GM12878 (cell line): ENCODE data around the gene RAB3GAP1. TPM values are rescaled to one million over a fixed set of nuclear protein-coding genes. Genes with fewer than 3 reads are reported as not detected.

Experiments used
- ATAC-seq: fragments of 200-7000 bp; cut with Tn5 transposase; 3 replicates; pipeline ENCODE4 v1.9.1; 2020; ENCODE audit warnings: mild to moderate bottlenecking, moderate library complexity
- BruUV-seq: library from RNA; stranded (reverse); fragments of 400-500 nt; replicated peaks from 2 replicates; lab custom pipeline; 2021; lab: Mats Ljungman, UMichigan
- CTCF ChIA-PET: fragments of 300-600 bp; sonication (Branson Sonifier 250); formaldehyde crosslinking; extraction: SDS; loops from one replicate; lab custom pipeline; 2021; ENCODE audit warnings: inconsistent platforms; lab: Yijun Ruan, JAX
- POLR2A ChIA-PET: fragments of 350-600 bp; formaldehyde crosslinking; extraction: SDS; loops from one replicate; lab custom pipeline; 2021; ENCODE audit warnings: inconsistent platforms; lab: Charles Lee
- RAD21 ChIA-PET: fragments of 300-600 bp; sonication (Branson Sonifier 250); formaldehyde crosslinking; loops from one replicate; lab custom pipeline; 2023; ENCODE audit warnings: antibody characterized with exemption; ENCODE audit not compliant: unreplicated experiment; lab: Charles Lee
- SMC1A ChIA-PET: fragments of 300-600 bp; sonication (Branson Sonifier 250); formaldehyde crosslinking; loops from one replicate; lab custom pipeline; 2023; ENCODE audit not compliant: unreplicated experiment, uncharacterized antibody; lab: Charles Lee
- DNase-seq: peaks from one replicate; pipeline ENCODE4 v3.0.0-alpha.2; 2011; ENCODE audit warnings: low read depth, low spot score
- FAIRE-seq: peaks from 3 replicates; lab custom pipeline; 2011; peaks lifted over from hg19 to GRCh38; lab: Jason Lieb, UNC
- H2AFZ ChIP-seq: 2 replicates; pipeline ENCODE4 v1.6.0; 2011; ENCODE audit warnings: low read depth, low read length, control low read depth; ENCODE audit not compliant: control insufficient read depth
- H3K27ac ChIP-seq: 2 replicates; pipeline ENCODE4 v1.5.1; 2011; ENCODE audit warnings: control low read depth; ENCODE audit not compliant: control insufficient read depth, insufficient read depth
- H3K27me3 ChIP-seq, 2 experiments: replicated peaks in 1 of 2; 2 replicates each; pipeline versions ENCODE4 v1.6.0 to v1.6.1; 2011; ENCODE audit warnings: low read length in 1 of 2; ENCODE audit not compliant: control insufficient read depth in 2 of 2, insufficient read depth in 2 of 2
- H3K36me3 ChIP-seq, 2 experiments: 2 replicates each; pipeline ENCODE4 v1.5.1; 2011; ENCODE audit warnings: low read length in 1 of 2; ENCODE audit not compliant: control insufficient read depth in 2 of 2, insufficient read depth in 2 of 2
- H3K4me1 ChIP-seq: 2 replicates; pipeline ENCODE4 v1.6.1; 2011; ENCODE audit warnings: mild to moderate bottlenecking, low read length, moderate library complexity, mixed read lengths; ENCODE audit not compliant: control insufficient read depth, insufficient read depth
- H3K4me2 ChIP-seq: 2 replicates; pipeline ENCODE4 v1.6.0; 2011; ENCODE audit warnings: control low read depth; ENCODE audit not compliant: control insufficient read depth, insufficient read depth
- H3K4me3 ChIP-seq: fragments of 200-600 bp; sonication (generic); 2 replicates; pipeline ENCODE4 v1.5.1; 2016
- H3K79me2 ChIP-seq: 2 replicates; pipeline ENCODE4 v1.6.0; 2011; ENCODE audit warnings: low read length; ENCODE audit not compliant: control insufficient read depth, insufficient read depth
- H3K9ac ChIP-seq: 2 replicates; pipeline ENCODE4 v1.8.0; 2011; ENCODE audit warnings: low read length, control low read depth, mixed read lengths; ENCODE audit not compliant: control insufficient read depth, insufficient read depth
- H3K9me3 ChIP-seq: replicated peaks from 3 replicates; pipeline ENCODE4 v1.5.1; 2011; ENCODE audit warnings: mild to moderate bottlenecking, low read length; ENCODE audit not compliant: control insufficient read depth, insufficient read depth
- H4K20me1 ChIP-seq: 2 replicates; pipeline ENCODE4 v1.6.0; 2011; ENCODE audit not compliant: control insufficient read depth, insufficient read depth
- BACH1 ChIP-seq: fragments of 450-650 bp; IDR thresholded peaks from 2 replicates; pipeline ENCODE4 v1.6.1; 2017; ENCODE audit warnings: mild to moderate bottlenecking, borderline replicate concordance
- BCL11A ChIP-seq: IDR thresholded peaks from 2 replicates; pipeline ENCODE4 v1.6.1; 2011; ENCODE audit warnings: low read depth, low read length
- CHD2 ChIP-seq: IDR thresholded peaks from 2 replicates; pipeline ENCODE4 v1.6.1; 2011; ENCODE audit warnings: low read depth, low read length, improper control_type of control experiment, borderline replicate concordance
- CREB1 ChIP-seq: IDR thresholded peaks from 2 replicates; pipeline ENCODE4 v1.6.1; 2012; ENCODE audit warnings: low read depth, mild to moderate bottlenecking, inconsistent platforms
- EED ChIP-seq: sonication (generic); IDR thresholded peaks from 2 replicates; pipeline ENCODE4 v1.6.1; 2016; ENCODE audit warnings: antibody characterized with exemption, low read depth
- EP300 ChIP-seq, 2 experiments: fragments of 150-350 bp in 1 of 2; IDR thresholded peaks; 2 replicates each; pipeline ENCODE4 v1.6.1; 2011 to 2012; ENCODE audit warnings: low read depth in 2 of 2, low read length in 2 of 2, borderline replicate concordance in 1 of 2, improper control_type of control experiment in 1 of 2, inconsistent platforms in 1 of 2; ENCODE audit not compliant: control insufficient read depth in 1 of 2
- HCFC1 ChIP-seq: fragments of 150-350 bp; IDR thresholded peaks from 2 replicates; pipeline ENCODE4 v1.6.1; 2014; ENCODE audit warnings: low read length
- HDAC2 ChIP-seq: fragments of 200-600 bp; sonication (generic); IDR thresholded peaks from 2 replicates; pipeline ENCODE4 v1.6.1; 2017
- STAT1 ChIP-seq: fragments of 450-650 bp; conservative IDR thresholded peaks from 2 replicates; pipeline ENCODE4 v1.6.1; 2014; ENCODE audit warnings: antibody characterized with exemption, mild to moderate bottlenecking
- TBL1XR1 ChIP-seq: IDR thresholded peaks from 2 replicates; pipeline ENCODE4 v1.6.1; 2012; ENCODE audit warnings: low read depth, low read length, improper control_type of control experiment
- USF1 ChIP-seq: IDR thresholded peaks from 2 replicates; pipeline ENCODE4 v1.6.1; 2011; ENCODE audit warnings: borderline replicate concordance, low read depth, mild to moderate bottlenecking, moderate library complexity, mixed read lengths, low read length; ENCODE audit not compliant: insufficient read depth; ENCODE audit errors: extremely low read length
- ZBTB40 ChIP-seq: fragments of 450-650 bp; IDR thresholded peaks from 2 replicates; pipeline ENCODE4 v1.6.1; 2016; ENCODE audit warnings: mild to moderate bottlenecking, moderate library complexity, borderline replicate concordance
- ZNF24 ChIP-seq: fragments of 450-650 bp; IDR thresholded peaks from 2 replicates; pipeline ENCODE4 v1.6.1; 2017; ENCODE audit warnings: antibody characterized with exemption, mild to moderate bottlenecking
- WGBS: methylation state at CpG from one replicate; pipeline ENCODE4 v1.1.6; 2016; ENCODE audit warnings: low lambda C conversion rate; ENCODE audit not compliant: insufficient replicate concordance, insufficient coverage; ENCODE audit errors: missing lambda C conversion rate; 5-methylcytosine and 5-hydroxymethylcytosine counted together
- in situ Hi-C: fragments of 300-500 bp; cut with MboI; formaldehyde crosslinking; loops from 9 replicates; pipeline ENCODE4 v1.14.3; 2018; ENCODE audit warnings: mixed read lengths
- intact Hi-C: fragments of 100-400 bp; cut with micrococcal nuclease; formaldehyde crosslinking; loops from one replicate; pipeline ENCODE4 v1.14.2; 2022; ENCODE audit not compliant: unreplicated experiment
- polyA plus RNA-seq, 11 experiments: library from polyadenylated mRNA; depleted of rRNA in 4 of 11; unstranded in 6 of 11; stranded (reverse) in 5 of 11; fragments of >200 nt; fragmentation: Nextera tagmentation in 4 of 11; fragmentation: Illumina TruSeq in 1 of 11; extraction: Ambion mirVana in 4 of 11; extraction: Trizol in 1 of 11; gene quantifications; 1 replicate in 1 of 11; 2 replicates in 10 of 11; pipeline versions ENCODE4 v1.2.1 to v1.2.3, GENCODE V29; 2011 to 2016; ENCODE audit warnings: inconsistent platforms in 2 of 11, missing spikeins in 2 of 11, low read depth in 1 of 11
- total RNA-seq, 4 experiments: library from RNA; depleted of rRNA in 3 of 4; stranded (reverse); fragments of >200 nt in 3 of 4; fragmentation: Illumina TruSeq in 1 of 4; extraction: Trizol in 1 of 4; gene quantifications; 2 replicates each; pipeline versions ENCODE4 v1.2.1 to v1.2.3, GENCODE V29; 2013 to 2021

RAB3GAP1 gene
- total and polyA plus RNA-seq, 10 of the 15 experiments (the other 5 are each of a cell fraction or from before 2014, with no cell fraction given): 13.7 to 36.9 (median 21.0) TPM

DNA sequence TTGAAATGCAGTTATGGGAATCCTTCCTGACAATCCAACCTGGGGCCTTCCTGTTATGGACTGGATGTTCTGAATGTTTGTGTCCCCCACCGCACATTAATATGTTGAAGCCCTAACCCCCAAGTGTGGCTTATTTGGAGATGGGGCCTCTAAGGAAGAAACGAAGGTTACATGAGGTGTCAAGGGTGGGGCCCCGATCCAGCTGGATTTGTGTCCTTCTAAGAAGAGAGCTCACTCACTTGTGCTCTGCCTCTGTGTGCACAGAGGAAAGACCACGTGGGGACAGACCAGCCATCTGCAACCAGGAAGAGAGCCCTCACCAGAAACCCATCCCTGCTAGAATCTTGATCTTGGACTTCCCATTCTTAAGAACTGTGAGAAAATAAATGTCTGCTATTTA lies 49.3 kb upstream of the RAB3GAP1 start:
- Histone ChIP-seq H3K27ac (no peak overlapping the region), H3K27me3 (peaks cover 0 to 2% of the 10 kb centered on the region in 2 experiments; a peak in 1 of 4 replicates), H3K9me3 (no peaks in the 10 kb centered on the region), H3K36me3 (no peaks in the 10 kb centered on the region), H3K9ac (no peak overlapping the region), H3K4me2 (no peak overlapping the region), H2AFZ (no peak overlapping the region), H3K4me1 (no peaks in the 10 kb centered on the region), H3K79me2 (no peaks in the 10 kb centered on the region), H3K4me3 (no peak overlapping the region), H4K20me1 (no peaks in the 10 kb centered on the region)
- ATAC-seq (no peak), DNase-seq (no peak), FAIRE-seq (no peak)
- CTCF ChIA-PET: interaction anchor here (1.5 to 6.7 kb wide), 5 partner anchors 14 to 790 kb away, joined by 4 to 124 read pairs (median 18); no protein-coding TSS in a partner anchor
- POLR2A ChIA-PET: no interaction called here
- SMC1A ChIA-PET: interaction anchor here (0.7 to 6.2 kb wide), 3 partner anchors 14 to 598 kb away, joined by 3 to 23 read pairs (median 7); no protein-coding TSS in a partner anchor
- BruUV-seq: no TSS peak
- in situ Hi-C loops: no loop called here
- intact Hi-C loops: loop anchor here (5.0 to 10.0 kb wide), 4 partner anchors 152 to 794 kb away; no protein-coding TSS in a partner anchor
- WGBS: 54% methylated on average over 4 of the region's 4 CpGs
- RAD21 ChIA-PET: interaction anchor here (1.3 to 4.1 kb wide), 5 partner anchors 14 to 1387 kb away, joined by 3 to 51 read pairs (median 6); no protein-coding TSS in a partner anchor
- TF ChIP-seq EED (no peak), ZBTB40 (no peak), BACH1 (no peak), ZNF24 (no peak), TBL1XR1 (no peak), HCFC1 (no peak), USF1 (no peak), STAT1 (no peak), CREB1 (no peak), BCL11A (no peak), EP300 (IDR thresholded peaks at IDR 0.05; ENCODE audit: borderline replicate concordance in 1 of 2, control insufficient read depth in 1 of 2, low read depth in 2 of 2, low read length in 2 of 2) (no peak), CHD2 (no peak), HDAC2 (no peak)
